NCI-H524 treated with DMSO at 0.1 percent for 48 hours (cell line): ENCODE results near the gene PRDM5.

Source experiments
- DNase-seq: peaks from one replicate; lab custom pipeline; 2025; lab: John Stamatoyannopoulos, UW

Gene PRDM5

DNA sequence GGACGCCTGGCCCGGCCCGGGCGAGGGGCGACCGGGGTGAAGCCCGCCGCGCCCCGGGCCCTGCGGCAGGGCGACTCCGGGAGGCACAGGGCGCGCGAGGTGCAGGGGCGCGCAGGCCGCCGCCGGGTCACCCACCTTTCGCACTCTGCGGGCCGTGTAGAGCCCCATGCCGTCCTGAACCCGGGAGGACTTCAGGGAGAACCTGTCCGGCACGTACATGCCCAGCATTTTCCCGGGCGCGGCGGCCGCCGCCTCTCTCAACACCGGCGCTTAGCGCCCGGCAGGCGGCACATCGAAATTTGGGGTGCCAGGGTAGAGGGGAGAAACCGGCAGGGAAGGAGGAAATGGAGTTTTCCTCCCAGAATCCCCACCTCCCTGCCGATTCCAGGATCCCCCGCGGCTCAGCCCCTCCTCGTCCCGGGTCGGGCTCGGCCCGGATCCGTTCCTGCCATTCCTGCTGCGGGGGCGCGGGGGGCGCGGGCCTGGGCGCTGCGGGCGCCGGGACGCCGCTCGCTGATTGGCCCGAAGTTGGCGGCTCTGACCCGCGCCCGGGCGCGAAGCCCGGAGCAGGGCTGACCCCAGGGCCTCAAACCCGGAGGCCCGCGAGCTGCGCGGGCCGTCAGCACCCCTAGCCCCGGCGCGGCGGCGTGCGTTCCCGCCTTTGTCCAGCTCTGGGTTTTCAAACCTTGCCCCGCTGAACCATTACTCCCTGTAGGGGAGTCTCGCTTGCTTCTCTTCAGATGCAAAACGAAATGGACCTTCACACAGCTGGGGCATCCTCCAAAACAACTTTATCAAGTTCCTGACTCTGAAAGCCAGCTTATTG lies at the start of gene PRDM5:
PRDM5 (minus strand) TSS at position 346 of the 826 bp plus-strand sequence; CDS start at position 228, 118 bp downstream.
- DNase-seq, result no peak

DNA sequence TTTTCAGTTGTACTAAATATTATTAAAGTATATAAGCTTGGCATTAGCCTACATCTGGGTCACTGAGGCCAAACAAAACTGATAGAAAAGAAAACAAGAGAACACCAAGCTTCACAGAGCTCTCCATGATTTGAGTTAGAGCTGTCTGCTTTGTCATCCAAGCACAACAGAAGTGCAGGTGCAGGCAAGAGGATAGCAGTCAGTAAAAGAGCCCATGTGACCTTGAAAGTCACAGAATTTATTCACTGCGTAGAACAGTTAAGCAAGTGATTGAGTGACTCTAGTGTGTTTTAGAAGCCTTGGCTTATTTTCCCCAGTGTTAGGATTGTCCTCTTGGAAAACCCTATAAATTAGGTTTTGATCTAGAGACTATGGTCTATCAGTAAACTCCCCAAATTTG lies 49.4 kb upstream of the PRDM5 start:
- no peak for DNase-seq

DNA sequence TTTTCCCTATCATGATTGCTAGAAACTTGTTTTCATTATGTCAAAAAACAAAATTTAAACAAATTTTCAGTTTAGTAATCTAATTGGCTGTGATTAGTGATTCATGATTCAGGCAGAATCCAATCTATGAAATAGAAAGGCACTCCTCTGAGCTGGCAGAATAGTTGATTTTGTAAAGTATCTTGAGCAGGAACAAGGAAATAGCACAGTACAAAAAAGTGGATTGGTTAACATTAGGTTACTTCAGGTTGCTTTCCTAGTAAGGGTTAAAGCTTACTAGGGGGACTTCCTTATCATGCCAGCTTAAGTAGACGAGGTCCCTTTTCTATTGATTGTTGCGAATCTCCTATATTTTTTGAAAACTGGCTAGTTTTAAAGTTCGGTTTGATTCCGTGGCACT lies 43.4 kb upstream of the PRDM5 start:
- no peak for DNase-seq

DNA sequence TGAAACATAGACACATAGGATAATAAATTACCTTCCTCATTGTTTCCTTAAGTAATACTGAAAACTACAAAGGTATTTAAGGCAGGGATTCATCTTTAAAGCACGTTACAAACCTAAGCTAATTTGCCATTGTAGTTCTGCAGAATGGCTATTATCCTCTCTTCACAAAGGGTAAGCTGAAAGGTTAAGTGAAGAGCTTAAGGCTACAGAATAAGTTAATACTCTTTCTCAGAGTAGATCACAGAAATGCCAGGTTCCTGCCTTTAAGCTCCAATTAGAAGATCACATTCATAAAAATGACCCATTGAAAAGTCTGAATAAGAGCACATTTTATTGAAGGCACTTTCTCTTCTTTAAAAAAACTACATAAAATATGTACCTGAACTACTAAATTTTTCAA lies 42.1 kb upstream of the PRDM5 start:
- DNase-seq, result no peak

DNA sequence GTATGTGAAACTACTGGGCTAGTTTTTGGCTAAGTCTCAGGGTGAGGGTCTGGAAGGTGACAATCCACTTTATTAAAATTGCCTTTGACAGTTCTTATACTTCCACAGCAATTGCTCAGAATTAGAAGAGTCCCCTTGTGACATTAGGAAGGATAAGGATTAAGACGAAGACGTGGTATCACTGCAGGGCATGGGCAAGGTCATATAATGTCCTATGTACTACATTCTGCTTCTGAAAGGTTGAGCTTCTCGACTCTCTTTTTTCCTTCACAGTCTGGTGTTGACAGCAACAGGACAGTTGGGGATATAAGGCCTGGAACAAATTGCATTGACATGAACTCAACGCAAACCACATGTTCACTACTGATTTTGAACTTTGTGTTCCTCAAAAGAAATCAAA lies 40.9 kb upstream of the PRDM5 start:
- no peak for DNase-seq

DNA sequence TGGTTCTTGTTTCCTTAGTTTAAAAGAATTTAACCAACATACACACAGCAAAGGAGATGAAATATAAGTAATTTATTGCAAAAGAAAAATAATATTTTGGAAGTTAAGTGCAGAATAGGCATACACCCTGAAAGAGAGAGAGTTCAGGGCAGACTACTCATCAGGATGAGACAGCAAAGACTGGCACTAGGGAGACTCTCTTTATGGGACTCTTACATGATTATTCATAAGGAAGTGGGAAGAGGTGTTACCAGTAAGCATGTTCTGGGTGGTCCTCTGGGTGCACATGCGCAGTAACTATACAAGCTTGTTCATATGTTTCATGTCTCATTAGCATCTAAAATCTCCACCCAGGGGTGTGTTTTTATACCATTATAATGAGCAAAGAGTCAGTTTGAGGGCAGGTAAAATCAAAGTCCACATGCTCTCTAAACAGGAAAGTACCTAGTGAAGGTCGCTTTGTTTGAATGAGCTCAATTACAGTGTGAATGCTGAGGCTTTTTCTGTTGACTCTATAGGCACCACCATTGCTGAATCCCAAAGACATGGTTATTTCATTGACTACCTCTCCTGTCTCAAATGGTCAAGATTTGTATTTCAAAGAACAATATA lies 38.2 kb upstream of the PRDM5 start:
- no peak for DNase-seq

DNA sequence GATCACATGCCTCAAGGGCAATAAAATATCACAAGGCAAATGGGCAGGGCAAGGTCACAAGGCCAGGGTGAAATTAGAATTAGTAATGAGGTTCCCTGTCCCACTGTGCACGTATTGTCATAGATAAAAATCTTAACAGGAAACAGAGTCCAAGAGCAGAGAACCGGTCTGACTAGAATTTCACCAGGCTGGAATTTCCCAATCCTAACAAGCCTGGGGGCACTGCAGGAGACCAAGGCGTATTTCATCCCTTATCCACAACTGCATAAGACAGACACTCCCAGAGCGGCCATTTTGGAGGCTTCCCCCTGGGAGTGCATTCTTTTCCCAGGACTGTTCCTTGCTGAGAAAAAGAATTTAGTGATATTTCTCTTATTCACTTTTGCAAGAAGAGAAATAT lies 25.9 kb upstream of the PRDM5 start:
- DNase-seq, result no peak

DNA sequence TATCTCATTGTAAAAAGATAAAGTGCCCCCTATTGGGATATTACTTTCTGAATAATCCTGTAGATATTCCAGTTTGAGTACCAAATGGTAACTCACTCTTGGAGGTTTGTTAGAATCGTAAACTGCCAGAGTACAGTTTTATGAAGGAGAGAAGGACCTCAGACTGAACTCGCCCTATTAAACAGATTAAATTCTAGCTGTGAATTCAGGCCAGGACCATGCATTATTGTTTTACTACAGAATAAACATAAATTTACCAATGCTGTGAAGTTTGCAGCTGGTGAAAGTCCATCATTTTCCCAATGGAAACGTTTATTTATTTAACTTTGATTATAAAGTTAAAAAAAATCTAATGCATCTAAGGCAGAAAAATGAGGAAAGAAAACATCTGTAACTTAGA lies 20.2 kb upstream of the PRDM5 start:
- DNase-seq, result no peak

DNA sequence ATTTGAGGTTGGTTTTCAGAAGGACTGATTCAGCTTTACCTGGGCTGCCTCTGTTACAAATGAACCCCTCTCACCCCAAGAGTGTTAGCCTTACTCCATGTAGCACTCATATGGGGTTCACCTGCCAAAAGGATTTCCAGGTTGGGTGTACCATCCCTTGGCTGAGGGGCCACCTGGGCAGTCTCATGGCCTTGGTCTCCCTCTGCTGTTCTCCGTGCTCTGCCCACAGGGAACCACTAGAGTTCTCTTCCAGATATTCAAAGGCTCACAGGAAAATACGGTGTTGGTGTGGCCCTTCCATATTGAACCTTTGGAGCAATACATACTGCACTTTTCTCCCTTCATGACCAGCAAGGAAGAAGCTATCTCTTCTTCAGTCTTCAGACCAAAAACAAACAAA lies 18.0 kb upstream of the PRDM5 start:
- no peak for DNase-seq

DNA sequence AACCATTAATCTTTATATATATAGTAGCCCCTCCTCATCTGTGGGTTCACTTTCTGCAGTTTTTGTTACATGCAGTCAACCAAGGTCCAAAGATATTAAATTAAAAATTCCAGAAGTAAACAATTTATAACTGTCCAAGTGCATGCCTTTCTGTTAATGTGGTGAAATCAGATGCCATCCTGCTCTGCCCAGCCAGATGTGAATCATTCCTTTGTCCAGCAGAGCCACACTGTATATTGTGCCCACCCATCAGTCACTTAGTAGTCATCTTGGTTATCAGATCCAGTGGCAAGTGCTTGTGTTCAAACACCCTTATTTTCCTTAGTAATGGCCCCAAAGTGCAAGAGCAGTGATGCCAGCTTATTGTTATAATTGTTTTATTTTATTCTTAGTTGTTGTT lies 17.2 kb upstream of the PRDM5 start:
- DNase-seq, result no peak

DNA sequence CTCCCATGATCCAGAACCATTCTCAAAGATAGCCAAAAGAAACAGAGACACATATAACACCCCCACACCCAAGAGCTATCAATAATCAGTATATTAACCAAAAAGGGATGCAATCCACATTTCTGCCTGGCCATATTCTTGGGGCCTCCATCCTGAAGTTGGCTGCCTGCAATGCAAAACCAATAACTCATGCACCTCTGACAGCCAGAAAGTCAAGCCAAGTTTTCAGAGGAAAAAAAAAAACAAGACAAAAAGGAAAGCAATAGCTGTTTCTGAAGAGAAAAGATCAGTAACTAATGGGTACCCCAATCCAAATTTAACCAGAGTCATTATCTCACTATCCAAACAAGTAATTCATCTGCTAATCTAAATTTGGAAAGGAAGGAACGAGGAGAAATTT lies 7.3 kb upstream of the PRDM5 start:
- DNase-seq, result no peak

DNA sequence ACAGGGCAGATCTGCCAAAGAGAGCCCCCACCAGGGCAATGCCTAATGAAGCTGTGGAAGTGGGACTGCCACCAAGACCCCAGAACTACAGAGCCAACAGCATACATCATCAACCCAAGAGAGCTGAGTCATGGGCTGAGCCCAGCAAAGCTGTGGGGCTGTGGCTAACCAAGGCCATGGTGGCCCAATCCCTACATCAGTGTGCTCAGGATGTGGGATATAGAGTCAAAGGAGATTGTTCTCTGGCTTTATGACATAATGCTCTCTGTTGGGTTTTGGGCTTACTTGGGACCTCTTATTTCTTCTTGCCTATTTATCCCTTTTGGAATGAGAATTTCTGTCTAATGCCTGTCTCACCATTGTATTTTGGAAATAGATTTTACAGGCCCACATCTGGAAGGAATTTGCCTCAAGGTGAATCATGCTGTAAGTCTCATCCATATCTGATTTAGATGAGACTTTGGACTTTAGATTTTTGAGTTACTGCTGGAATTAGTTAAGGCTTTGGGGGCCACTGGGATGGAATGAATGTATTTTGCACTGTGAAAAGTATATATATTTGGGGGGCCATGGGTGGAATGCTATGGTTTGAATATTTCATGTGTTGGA lies 5.4 kb upstream of the PRDM5 start:
- no peak for DNase-seq

DNA sequence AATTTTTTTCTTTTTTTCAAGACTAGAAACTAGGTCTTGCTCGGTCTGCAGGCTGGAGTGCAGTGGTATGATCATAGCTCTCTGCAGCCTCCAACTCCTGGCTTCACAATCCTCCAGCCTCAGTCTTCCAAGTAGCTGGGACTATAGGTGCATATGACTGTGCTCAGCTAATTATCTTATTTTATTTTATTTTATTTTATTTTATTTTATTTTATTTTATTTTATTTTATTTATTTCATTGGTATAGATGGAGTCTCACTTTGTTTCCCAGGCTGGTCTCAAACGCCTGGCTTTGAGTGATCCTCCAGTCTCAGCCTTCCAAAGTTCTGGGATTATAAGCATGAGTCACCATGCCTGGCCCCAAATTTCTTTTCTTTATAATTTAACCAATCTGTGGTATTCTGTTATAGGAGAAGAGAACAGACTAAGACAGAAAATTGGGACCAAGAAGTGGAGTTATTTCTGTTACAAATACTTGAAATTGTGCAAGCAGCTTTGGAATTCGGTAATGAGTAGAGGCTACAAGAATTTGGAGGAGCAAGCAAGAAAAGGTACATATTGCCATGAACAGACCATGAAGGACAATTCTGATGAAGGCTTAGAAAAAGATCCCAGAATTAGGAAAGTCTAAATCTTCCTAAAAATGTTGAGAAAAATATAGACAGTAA lies 4.0 kb upstream of the PRDM5 start:
- DNase-seq, result no peak

DNA sequence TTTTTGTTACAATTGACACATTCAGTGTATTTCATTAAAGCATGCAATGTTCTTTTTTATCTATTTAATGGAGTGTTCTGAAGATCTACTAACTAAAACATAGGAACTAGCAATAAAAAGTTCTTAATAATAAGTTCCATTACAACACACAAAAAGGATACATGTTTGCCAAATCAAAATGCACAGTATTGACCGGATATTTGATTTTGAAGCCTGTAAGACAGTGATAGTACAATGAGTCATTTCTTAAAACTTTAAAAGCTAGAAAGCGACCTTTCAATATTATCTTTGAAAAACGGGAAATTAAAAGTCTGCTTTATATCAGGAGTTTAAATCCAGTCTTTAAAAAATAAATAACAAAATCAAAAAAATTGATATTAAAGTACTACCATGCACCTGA lies 2.4 kb upstream of the PRDM5 start:
- no peak for DNase-seq

DNA sequence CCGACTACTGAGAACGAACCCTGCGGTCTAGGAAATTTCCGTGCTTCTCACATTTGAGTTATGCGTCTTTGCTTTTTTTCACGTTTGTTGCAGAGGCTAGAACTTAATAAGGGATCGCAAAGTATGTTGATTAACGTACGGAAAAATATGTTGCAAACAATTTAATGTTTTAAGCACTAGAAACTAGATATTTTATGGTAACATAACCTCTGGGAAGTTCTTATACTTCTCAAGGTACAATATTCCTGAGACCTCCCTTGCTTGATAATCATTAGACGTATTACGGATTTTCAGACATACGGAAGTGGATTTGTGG lies 639 bp upstream of the PRDM5 start:
- no peak for DNase-seq

DNA sequence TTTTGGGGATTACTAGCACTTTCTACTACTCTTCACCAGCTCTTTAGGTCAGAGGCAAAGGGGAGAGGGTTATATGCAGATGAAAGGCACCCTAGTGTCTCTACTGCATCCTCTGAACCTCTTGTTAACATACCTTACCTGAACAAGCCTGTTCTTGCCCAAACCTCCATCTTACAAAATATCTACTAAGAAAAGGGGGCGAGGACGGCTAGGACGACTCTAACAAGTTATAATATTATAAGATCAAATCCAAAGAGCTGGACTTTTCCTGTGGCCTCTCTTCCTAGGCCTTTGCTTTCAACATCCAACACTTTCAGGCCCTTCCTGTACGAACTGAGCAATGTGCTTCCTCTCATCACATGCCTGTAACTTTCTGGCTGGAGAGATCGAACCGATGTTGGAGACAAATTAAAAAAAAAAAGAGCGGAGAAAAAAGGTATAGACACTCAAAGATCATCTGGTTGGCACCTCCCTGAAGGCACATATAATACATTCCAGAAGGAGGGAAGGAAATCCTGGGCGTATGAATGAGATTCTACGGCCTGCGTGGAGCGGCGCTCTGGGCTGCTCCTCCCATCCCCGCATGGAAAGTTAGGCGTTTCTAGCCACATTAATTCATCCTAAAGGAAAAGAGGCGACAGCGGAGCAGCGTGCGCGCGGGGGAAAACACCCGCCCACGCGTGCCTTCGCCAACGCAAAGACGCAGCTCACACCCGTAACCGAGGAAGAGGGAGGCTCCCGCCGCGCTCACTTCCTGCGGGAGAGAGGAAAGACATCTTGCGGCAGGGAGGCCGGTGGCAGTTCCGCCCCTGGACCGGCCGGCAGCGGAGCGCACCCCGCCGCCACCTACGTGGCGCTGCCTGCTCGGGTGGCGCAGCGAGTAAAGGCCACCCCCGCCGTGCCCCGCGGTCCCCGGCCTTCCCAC lies 808 bp downstream of the PRDM5 start:
- DNase-seq, result no peak

DNA sequence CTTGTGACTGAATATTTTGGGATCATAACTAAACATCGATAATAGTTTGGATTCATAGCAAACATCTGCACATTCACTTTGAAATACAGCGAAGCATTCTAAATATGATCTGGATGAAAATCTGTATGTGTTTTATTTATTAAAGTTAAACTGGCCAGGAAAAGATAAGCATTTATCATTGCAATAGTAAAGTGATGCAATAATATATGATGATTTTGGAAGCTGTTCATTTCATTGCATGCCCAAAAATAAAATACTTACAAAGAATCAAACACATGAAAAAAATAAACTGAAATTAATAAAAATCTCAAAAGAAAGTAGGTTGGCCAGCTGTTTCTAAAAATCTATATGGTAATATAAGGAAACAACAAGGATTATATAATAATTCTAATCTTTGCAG lies 1.9 kb downstream of the PRDM5 start:
- DNase-seq, result no peak

DNA sequence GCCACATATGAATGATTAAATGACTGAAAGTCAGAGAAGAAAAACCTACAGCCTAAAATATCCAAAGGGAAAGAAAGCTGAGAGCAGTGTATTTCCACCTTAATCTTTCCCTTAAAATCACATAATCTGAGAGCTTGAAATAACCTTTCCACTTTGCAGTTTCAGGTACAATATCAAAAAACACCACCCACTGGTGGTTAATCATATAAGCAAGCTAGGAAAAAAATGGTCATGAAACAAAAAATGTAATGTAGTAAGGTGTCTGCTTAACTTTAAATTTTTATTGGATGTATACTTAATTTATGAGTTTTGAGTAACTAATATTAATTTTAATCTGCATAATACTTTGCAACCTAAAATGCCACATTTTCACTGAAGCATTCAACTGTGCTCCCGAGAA lies 3.2 kb downstream of the PRDM5 start:
- DNase-seq, result no peak

DNA sequence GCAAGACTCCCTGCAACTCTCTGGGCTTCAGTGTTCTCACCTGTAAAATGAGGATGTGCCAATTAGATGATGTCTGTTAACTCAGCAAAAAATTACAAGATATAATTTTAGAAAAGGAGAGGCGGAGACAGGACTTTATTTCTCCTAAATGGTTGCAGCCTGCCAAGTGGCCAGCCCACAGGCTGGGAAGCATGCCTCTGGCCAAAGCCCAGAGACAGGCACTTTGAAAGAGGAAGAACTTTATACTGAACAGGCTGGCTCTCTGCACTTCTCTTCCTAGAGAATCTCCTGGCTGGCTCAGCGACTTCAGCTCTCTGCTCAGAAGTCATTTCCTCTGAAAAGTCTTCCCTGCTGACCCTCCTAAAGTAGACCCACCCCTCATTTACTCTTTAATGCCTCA lies 3.7 kb downstream of the PRDM5 start:
- no peak for DNase-seq

DNA sequence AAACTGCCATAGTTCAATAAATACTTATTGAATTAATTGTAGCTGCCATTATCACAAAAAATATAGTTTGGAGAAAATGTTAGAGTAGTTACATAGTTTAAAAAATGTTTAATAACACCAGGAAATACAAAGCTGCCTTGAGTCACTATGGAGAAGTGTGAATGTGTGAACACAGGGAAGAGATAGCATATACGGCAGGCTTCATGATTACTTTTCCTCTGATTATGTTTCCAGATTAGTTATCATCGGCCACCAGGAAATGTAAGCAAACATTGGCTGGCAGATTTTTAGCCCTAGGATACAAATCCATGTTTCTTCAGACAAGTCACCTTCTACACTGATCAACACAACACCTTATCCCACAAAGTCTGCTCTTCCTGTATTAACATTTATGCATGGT lies 4.4 kb downstream of the PRDM5 start:
- no peak for DNase-seq

DNA sequence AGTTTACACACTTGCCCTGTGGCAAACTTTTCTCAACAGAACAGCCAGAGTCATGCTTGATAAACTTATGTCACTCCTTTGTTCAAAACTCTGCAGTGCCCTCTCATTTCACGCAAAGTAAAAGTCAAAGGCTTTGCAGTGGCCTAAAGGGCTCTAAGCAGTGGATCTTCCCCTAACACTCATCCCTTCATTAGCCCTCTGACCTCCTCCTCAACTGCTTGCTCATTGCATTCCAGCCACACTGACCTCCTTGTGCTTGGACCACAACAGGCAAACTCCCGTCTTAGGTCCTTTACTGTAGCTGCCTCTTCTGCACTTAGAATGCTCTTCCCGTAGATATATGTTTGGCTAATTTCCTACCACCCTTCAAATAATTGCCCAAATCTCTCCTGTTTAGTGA lies 5.6 kb downstream of the PRDM5 start:
- DNase-seq, result no peak

DNA sequence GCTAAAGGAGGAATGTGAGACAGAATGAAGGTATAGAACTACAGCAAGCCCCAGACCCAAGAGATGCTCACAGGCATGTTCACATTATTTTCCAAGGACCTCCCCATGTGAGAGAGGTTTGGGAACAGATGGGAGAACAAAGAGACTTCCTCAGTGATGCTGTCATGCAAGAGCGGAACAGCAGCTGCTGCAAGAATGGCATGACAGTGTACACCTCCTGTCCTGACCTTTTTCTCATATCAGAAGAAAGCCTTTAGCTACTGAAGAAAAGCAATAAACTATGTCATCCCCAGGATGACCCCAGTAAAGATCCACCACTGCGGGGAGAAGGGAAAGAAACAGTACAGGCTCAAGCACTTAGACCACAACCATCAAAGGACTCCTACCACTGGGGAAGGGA lies 7.2 kb downstream of the PRDM5 start:
- no peak for DNase-seq
